HepG2 (cell line): Measurements from ENCODE around the gene PHF23. TPM values are rescaled to one million over a fixed set of nuclear protein-coding genes. Genes with fewer than 3 reads are reported as not detected.
A peak's percentile ranks its signal among the peaks of the same experiment; 100 is the strongest.

Experiments used
- ADNP ChIP-seq: sonication (generic); formaldehyde crosslinking; IDR thresholded peaks from 2 replicates; pipeline ENCODE4 v1.4.0; 2020; ENCODE audit warnings: missing genetic modification reagents
- ATAD3A ChIP-seq: sonication (generic); formaldehyde crosslinking; IDR thresholded peaks from 2 replicates; pipeline ENCODE4 v1.4.0; 2020; ENCODE audit warnings: missing genetic modification reagents
- CBX2 ChIP-seq, 2 experiments: fragments of 200-600 bp in 1 of 2; sonication (generic); formaldehyde crosslinking in 1 of 2; IDR thresholded peaks; 2 replicates each; pipeline versions ENCODE4 v1.7.0 to v1.8.1; 2018 to 2022; ENCODE audit warnings: low read depth in 2 of 2, low read length in 1 of 2, mild to moderate bottlenecking in 1 of 2, missing genetic modification reagents in 1 of 2
- CCAR2 ChIP-seq: fragments of 200-400 bp; formaldehyde crosslinking; optimal IDR thresholded peaks from 2 replicates; pipeline ENCODE3; 2018; ENCODE audit warnings: low read depth, mild to moderate bottlenecking, low read length, moderate library complexity
- HNF4G ChIP-seq, 2 experiments: sonication (generic) in 1 of 2; formaldehyde crosslinking in 1 of 2; IDR thresholded peaks; 2 replicates each; pipeline versions ENCODE4 v1.4.0 to v1.6.1; 2011 to 2020; ENCODE audit warnings: borderline replicate concordance in 2 of 2, low read depth in 2 of 2, mild to moderate bottlenecking in 2 of 2, low read length in 1 of 2, missing genetic modification reagents in 1 of 2, moderate library complexity in 1 of 2
- KDM2A ChIP-seq: sonication (generic); formaldehyde crosslinking; IDR thresholded peaks from 2 replicates; pipeline ENCODE4 v1.4.0; 2020; ENCODE audit warnings: low read depth, missing genetic modification reagents, borderline replicate concordance
- MLX ChIP-seq: IDR thresholded peaks from 2 replicates; pipeline ENCODE4 v1.6.1; 2016
- NCOA1 ChIP-seq: sonication (generic); formaldehyde crosslinking; IDR thresholded peaks from 2 replicates; pipeline ENCODE4 v1.9.0; 2021; ENCODE audit warnings: missing genetic modification reagents
- NFRKB ChIP-seq: fragments of 450-650 bp; IDR thresholded peaks from 2 replicates; pipeline ENCODE4 v1.6.1; 2017
- PAWR ChIP-seq: sonication (generic); formaldehyde crosslinking; IDR thresholded peaks from 2 replicates; pipeline ENCODE4 v1.4.0; 2020; ENCODE audit warnings: missing genetic modification reagents, mild to moderate bottlenecking, borderline replicate concordance
- PHB2 ChIP-seq: fragments of 450-650 bp; IDR thresholded peaks from 2 replicates; pipeline ENCODE4 v1.6.1; 2018; ENCODE audit not compliant: partially characterized antibody
- PRDM4 ChIP-seq: sonication (generic); formaldehyde crosslinking; IDR thresholded peaks from 2 replicates; pipeline ENCODE4 v1.9.0; 2021; ENCODE audit warnings: missing genetic modification reagents, borderline replicate concordance
- RCOR2 ChIP-seq: IDR thresholded peaks from 2 replicates; pipeline ENCODE4 v1.6.1; 2016; ENCODE audit warnings: missing biosample characterization, missing genetic modification reagents
- REST ChIP-seq, 2 experiments: IDR thresholded peaks; 2 replicates each; pipeline ENCODE4 v1.6.1; 2011 to 2012; ENCODE audit warnings: low read length in 2 of 2, borderline replicate concordance in 1 of 2, low read depth in 1 of 2, mild to moderate bottlenecking in 1 of 2, moderate library complexity in 1 of 2
- TGIF2 ChIP-seq: IDR thresholded peaks from 2 replicates; pipeline ENCODE4 v1.6.1; 2016; ENCODE audit warnings: control low read depth, missing compliant biosample characterization
- ZNF280B ChIP-seq: sonication (generic); formaldehyde crosslinking; IDR thresholded peaks from 2 replicates; pipeline ENCODE4 v1.5.0; 2020; ENCODE audit warnings: missing genetic modification reagents, mild to moderate bottlenecking, borderline replicate concordance
- ZNF343 ChIP-seq: sonication (generic); formaldehyde crosslinking; IDR thresholded peaks from 2 replicates; pipeline ENCODE4 v1.4.0; 2020; ENCODE audit warnings: mild to moderate bottlenecking, missing genetic modification reagents
- ZNF460 ChIP-seq: sonication (generic); formaldehyde crosslinking; IDR thresholded peaks from 2 replicates; pipeline ENCODE4 v1.5.1; 2020; ENCODE audit warnings: missing genetic modification reagents, mild to moderate bottlenecking, borderline replicate concordance
- ZNF550 ChIP-seq: sonication (generic); formaldehyde crosslinking; IDR thresholded peaks from 2 replicates; pipeline ENCODE4 v1.4.0; 2020; ENCODE audit warnings: mild to moderate bottlenecking, missing genetic modification reagents, borderline replicate concordance
- ZNF580 ChIP-seq: IDR thresholded peaks from 2 replicates; pipeline ENCODE4 v1.6.1; 2016; ENCODE audit warnings: low read depth, borderline replicate concordance
- ZSCAN12 ChIP-seq: sonication (generic); formaldehyde crosslinking; IDR thresholded peaks from 2 replicates; pipeline ENCODE4 v1.9.0; 2021; ENCODE audit warnings: mild to moderate bottlenecking, missing genetic modification reagents
- polyA plus RNA-seq, 8 experiments: library from polyadenylated mRNA; depleted of rRNA in 3 of 8; stranded (reverse) in 7 of 8; unstranded in 1 of 8; fragments of >200 nt; fragmentation: Illumina TruSeq in 4 of 8; extraction: Trizol in 4 of 8; gene quantifications; 2 replicates each; pipeline versions ENCODE4 v1.2.1 to v1.2.3, GENCODE V29; 2011 to 2016; ENCODE audit warnings: low read depth in 4 of 8, missing spikeins in 1 of 8, mixed read lengths in 1 of 8; ENCODE audit not compliant: insufficient read depth in 1 of 8
- total RNA-seq, 5 experiments: library from RNA; depleted of rRNA; stranded (reverse); fragments of >200 nt; fragmentation: Illumina TruSeq; extraction: Trizol; gene quantifications; 2 replicates each; pipeline ENCODE4 v1.2.3, GENCODE V29; 2016; ENCODE audit warnings: low read depth in 1 of 5

The PHF23 gene
- total and polyA plus RNA-seq, 2 of the 13 experiments (the other 11 are each of a cell fraction or from before 2014, with no cell fraction given): 27.6 to 33.2 TPM

- TF ChIP-seq HNF4G (IDR thresholded peaks at IDR 0.05; ENCODE audit: borderline replicate concordance, low read depth, low read length): no peak
- no peak for TF ChIP-seq HNF4G (CRISPR knock-in tag; IDR thresholded peaks at IDR 0.05; ENCODE audit: borderline replicate concordance, low read depth)
- no peak for TF ChIP-seq PRDM4
- no peak for TF ChIP-seq ZNF460
- TF ChIP-seq ZNF343: no peak
- TF ChIP-seq ZSCAN12: no peak
- peak; percentile 52 to 91 for TF ChIP-seq REST (IDR thresholded peaks at IDR 0.05; ENCODE audit: borderline replicate concordance in 1 of 2, low read depth in 1 of 2, low read length in 2 of 2)
- no peak for TF ChIP-seq ATAD3A (CRISPR knock-in tag)
- TF ChIP-seq NCOA1: no peak
- no peak for TF ChIP-seq NFRKB
- peak; percentile 21; the same call in 1 of the 2 replicates for TF ChIP-seq KDM2A (CRISPR knock-in tag)
- TF ChIP-seq ZNF550 (CRISPR knock-in tag): no peak
- TF ChIP-seq ZNF280B (CRISPR knock-in tag): no peak
- no peak for TF ChIP-seq TGIF2
- TF ChIP-seq RCOR2: no peak
- TF ChIP-seq ADNP (CRISPR knock-in tag): no peak
- no peak for TF ChIP-seq MLX
- TF ChIP-seq ZNF580 (CRISPR knock-in tag): no peak
- no peak for TF ChIP-seq CBX2 (IDR thresholded peaks at IDR 0.05; ENCODE audit: low read depth, low read length)
- TF ChIP-seq CBX2 (CRISPR knock-in tag; IDR thresholded peaks at IDR 0.05; ENCODE audit: low read depth): no peak
- TF ChIP-seq PHB2: no peak
- TF ChIP-seq PAWR: no peak
- TF ChIP-seq CCAR2: no peak
These were observed 47.5 kb downstream of the PHF23 start (continued) for GRCh38 chr17:7191571-7192270.
